ENCODE results near the gene CALHM5.

DNA sequence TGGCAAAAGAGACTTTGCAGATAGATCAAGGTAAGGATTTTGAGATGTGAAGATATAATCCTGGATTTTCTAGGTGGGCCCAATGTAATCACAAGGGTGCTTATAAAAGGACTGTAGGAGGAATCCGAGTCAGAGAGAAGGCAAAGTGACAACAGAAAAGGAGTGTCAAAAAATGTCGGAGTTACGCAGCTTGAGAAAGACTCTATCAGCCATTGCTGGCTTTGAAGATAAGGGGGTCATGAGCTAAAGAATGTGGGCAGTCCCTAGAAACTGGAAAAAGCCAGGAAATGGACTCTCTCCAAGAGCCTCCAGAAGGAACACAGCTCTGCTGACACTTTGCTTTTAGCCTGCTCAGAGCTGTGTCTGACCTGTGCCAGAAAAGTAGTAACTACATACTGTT, 51.2 kb downstream of the CALHM5 start:
- TF ChIP-seq POLR2A (IDR thresholded peaks at IDR 0.05), result no peak
- TF ChIP-seq, protein P1, sequence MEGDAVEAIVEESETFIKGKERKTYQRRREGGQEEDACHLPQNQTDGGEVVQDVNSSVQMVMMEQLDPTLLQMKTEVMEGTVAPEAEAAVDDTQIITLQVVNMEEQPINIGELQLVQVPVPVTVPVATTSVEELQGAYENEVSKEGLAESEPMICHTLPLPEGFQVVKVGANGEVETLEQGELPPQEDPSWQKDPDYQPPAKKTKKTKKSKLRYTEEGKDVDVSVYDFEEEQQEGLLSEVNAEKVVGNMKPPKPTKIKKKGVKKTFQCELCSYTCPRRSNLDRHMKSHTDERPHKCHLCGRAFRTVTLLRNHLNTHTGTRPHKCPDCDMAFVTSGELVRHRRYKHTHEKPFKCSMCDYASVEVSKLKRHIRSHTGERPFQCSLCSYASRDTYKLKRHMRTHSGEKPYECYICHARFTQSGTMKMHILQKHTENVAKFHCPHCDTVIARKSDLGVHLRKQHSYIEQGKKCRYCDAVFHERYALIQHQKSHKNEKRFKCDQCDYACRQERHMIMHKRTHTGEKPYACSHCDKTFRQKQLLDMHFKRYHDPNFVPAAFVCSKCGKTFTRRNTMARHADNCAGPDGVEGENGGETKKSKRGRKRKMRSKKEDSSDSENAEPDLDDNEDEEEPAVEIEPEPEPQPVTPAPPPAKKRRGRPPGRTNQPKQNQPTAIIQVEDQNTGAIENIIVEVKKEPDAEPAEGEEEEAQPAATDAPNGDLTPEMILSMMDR (IDR thresholded peaks at IDR 0.05), result no peak
